Liver (tissue), 9 donors: ENCODE data around the gene ST6GAL1. TPM values are rescaled to one million over a fixed set of nuclear protein-coding genes. Genes with fewer than 3 reads are reported as not detected.

Experiments used
- DNase-seq: peaks from one replicate; pipeline ENCODE4 v3.0.0-alpha.2; 2017; ENCODE audit warnings: low spot score
- H3K27ac ChIP-seq, 2 donors: one replicate each; pipeline ENCODE4 v1.7.0; 2013; ENCODE audit warnings: inconsistent platforms in 2 of 2, low read length in 2 of 2, control low read depth in 1 of 2, low read depth in 1 of 2, mild to moderate bottlenecking in 1 of 2
- H3K27me3 ChIP-seq, 4 donors: one replicate each; pipeline versions ENCODE4 v1.6.1 to v1.7.0; 2013; ENCODE audit warnings: low read length in 3 of 4, inconsistent platforms in 1 of 4, mild to moderate bottlenecking in 1 of 4, moderate library complexity in 1 of 4; ENCODE audit not compliant: control insufficient read depth in 4 of 4, insufficient read depth in 4 of 4
- H3K36me3 ChIP-seq, 4 donors: one replicate each; pipeline versions ENCODE4 v1.6.1 to v1.7.0; 2013; ENCODE audit warnings: low read length in 3 of 4, mild to moderate bottlenecking in 3 of 4, low read depth in 1 of 4, moderate library complexity in 1 of 4; ENCODE audit not compliant: control insufficient read depth in 4 of 4, insufficient read depth in 3 of 4
- H3K4me1 ChIP-seq, 4 donors: one replicate each; pipeline versions ENCODE4 v1.6.1 to v1.7.0; 2013; ENCODE audit warnings: low read length in 3 of 4, mild to moderate bottlenecking in 3 of 4, moderate library complexity in 1 of 4; ENCODE audit not compliant: control insufficient read depth in 4 of 4, insufficient read depth in 4 of 4
- H3K4me3 ChIP-seq, 3 donors: one replicate each; pipeline versions ENCODE4 v1.6.1 to v1.7.0; 2013; ENCODE audit warnings: low read length in 3 of 3, control low read depth in 1 of 3, low read depth in 1 of 3, mild to moderate bottlenecking in 1 of 3
- H3K9ac ChIP-seq, 2 donors: one replicate each; pipeline ENCODE4 v1.7.0; 2013; ENCODE audit warnings: low read length in 2 of 2, mild to moderate bottlenecking in 2 of 2, moderate library complexity in 2 of 2, control low read depth in 1 of 2, low read depth in 1 of 2
- H3K9me3 ChIP-seq, 4 donors: one replicate each; pipeline versions ENCODE4 v1.6.1 to v1.7.0; 2013; ENCODE audit warnings: low read length in 3 of 4; ENCODE audit not compliant: control insufficient read depth in 4 of 4
- EGR1 ChIP-seq, 2 donors: IDR thresholded peaks; 2 replicates each; pipeline ENCODE4 v1.6.1; 2016 to 2018; ENCODE audit warnings: antibody characterized with exemption in 2 of 2, low read depth in 2 of 2
- FOXA1 ChIP-seq: IDR thresholded peaks from 2 replicates; pipeline ENCODE4 v1.6.1; 2016; ENCODE audit warnings: antibody characterized with exemption
- FOXA2 ChIP-seq: IDR thresholded peaks from 2 replicates; pipeline ENCODE4 v1.6.1; 2016; ENCODE audit warnings: antibody characterized with exemption
- GABPA ChIP-seq, 2 donors: IDR thresholded peaks in 1 of 2; conservative IDR thresholded peaks in 1 of 2; 2 replicates each; pipeline ENCODE4 v1.6.1; 2016; ENCODE audit warnings: antibody characterized with exemption in 2 of 2, mild to moderate bottlenecking in 1 of 2, moderate library complexity in 1 of 2
- HNF4A ChIP-seq, 2 donors: conservative IDR thresholded peaks; 2 replicates each; pipeline ENCODE4 v1.6.1; 2016; ENCODE audit warnings: antibody characterized with exemption in 2 of 2, mild to moderate bottlenecking in 2 of 2
- HNF4G ChIP-seq: IDR thresholded peaks from 2 replicates; pipeline ENCODE4 v1.6.1; 2016; ENCODE audit warnings: antibody characterized with exemption
- JUND ChIP-seq, 2 donors: IDR thresholded peaks; 2 replicates each; pipeline ENCODE4 v1.6.1; 2016; ENCODE audit warnings: antibody characterized with exemption in 2 of 2
- NR2F2 ChIP-seq: IDR thresholded peaks from 2 replicates; pipeline ENCODE4 v1.6.1; 2016; ENCODE audit warnings: antibody characterized with exemption
- RAD21 ChIP-seq, 2 donors: IDR thresholded peaks; 2 replicates each; pipeline ENCODE4 v1.6.1; 2016; ENCODE audit warnings: antibody characterized with exemption in 2 of 2, mild to moderate bottlenecking in 2 of 2
- RXRA ChIP-seq, 2 donors: IDR thresholded peaks; 2 replicates each; pipeline ENCODE4 v1.6.1; 2017 to 2018; ENCODE audit warnings: antibody characterized with exemption in 2 of 2, mild to moderate bottlenecking in 1 of 2
- WGBS: extraction: QIAGEN DNeasy Blood & Tissue Kit; methylation state at CpG from one replicate; pipeline ENCODE4 v1.1.7; 2013; 5-methylcytosine and 5-hydroxymethylcytosine counted together
- polyA plus RNA-seq, 2 donors: library from polyadenylated mRNA; stranded (reverse) in 1 of 2; unstranded in 1 of 2; fragments of 200-250 nt in 1 of 2; fragments of >200 nt in 1 of 2; fragmentation: Nextera tagmentation in 1 of 2; extraction: Ambion mirVana in 1 of 2; gene quantifications; one replicate each; pipeline versions ENCODE4 v1.2.1 to v1.2.3, GENCODE V29; 2013 to 2015
- total RNA-seq, 2 donors: library from RNA; depleted of rRNA; stranded (reverse); fragments of >200 nt; gene quantifications; one replicate each; pipeline ENCODE4 v1.2.3, GENCODE V29; 2014
- TF ChIP-seq, protein P1 (sequence below): IDR thresholded peaks from 2 replicates; pipeline ENCODE4 v1.6.1; 2016; ENCODE audit warnings: antibody characterized with exemption
- TF ChIP-seq, protein P2 (sequence below): IDR thresholded peaks from 2 replicates; pipeline ENCODE4 v1.6.1; 2016; ENCODE audit warnings: antibody characterized with exemption
- TF ChIP-seq, protein P3 (sequence below): IDR thresholded peaks from 2 replicates; pipeline ENCODE4 v1.6.1; 2016; ENCODE audit warnings: antibody characterized with exemption
- TF ChIP-seq, protein P4 (sequence below): fragments of 150-350 bp; IDR thresholded peaks from 2 replicates; pipeline ENCODE4 v1.5.1; 2017; ENCODE audit warnings: improper control_type of control experiment, low read depth, low read length; ENCODE audit not compliant: missing input control
- donor health status: healthy.
- donor health status: healthy.
- donor health status: healthy.
- donor health status: healthy.
- donor health status: healthy.

Gene ST6GAL1
- total and polyA plus RNA-seq, 4 donors = 102 to 425 (median 328) TPM

DNA sequence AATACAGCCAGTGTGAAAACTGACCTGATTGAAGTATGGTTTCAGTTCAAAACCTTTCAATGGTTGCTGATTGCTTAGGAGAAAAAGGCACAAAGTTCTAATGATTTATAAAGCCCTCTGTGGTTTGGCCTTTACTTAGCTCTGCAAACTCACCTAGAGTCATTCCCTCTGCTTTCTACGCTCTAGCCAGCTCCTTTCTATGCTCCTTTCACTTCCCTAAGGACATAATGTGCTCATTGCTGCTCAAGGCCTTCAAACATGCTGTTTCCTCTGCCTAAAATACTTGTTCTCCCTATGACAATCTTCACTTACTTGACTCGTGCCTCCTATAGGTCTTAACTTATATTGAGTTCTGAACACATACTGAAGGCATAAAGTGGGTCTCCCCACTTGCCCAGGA, 190.0 kb downstream of the ST6GAL1 start (continued):
- TF ChIP-seq, protein P1, sequence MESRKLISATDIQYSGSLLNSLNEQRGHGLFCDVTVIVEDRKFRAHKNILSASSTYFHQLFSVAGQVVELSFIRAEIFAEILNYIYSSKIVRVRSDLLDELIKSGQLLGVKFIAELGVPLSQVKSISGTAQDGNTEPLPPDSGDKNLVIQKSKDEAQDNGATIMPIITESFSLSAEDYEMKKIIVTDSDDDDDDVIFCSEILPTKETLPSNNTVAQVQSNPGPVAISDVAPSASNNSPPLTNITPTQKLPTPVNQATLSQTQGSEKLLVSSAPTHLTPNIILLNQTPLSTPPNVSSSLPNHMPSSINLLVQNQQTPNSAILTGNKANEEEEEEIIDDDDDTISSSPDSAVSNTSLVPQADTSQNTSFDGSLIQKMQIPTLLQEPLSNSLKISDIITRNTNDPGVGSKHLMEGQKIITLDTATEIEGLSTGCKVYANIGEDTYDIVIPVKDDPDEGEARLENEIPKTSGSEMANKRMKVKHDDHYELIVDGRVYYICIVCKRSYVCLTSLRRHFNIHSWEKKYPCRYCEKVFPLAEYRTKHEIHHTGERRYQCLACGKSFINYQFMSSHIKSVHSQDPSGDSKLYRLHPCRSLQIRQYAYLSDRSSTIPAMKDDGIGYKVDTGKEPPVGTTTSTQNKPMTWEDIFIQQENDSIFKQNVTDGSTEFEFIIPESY = no peak
- TF ChIP-seq JUND (IDR thresholded peaks at IDR 0.05) = no peak
- TF ChIP-seq FOXA1 = no peak
- no peak for TF ChIP-seq RAD21 (IDR thresholded peaks at IDR 0.05)
- no peak for TF ChIP-seq EGR1 (IDR thresholded peaks at IDR 0.05; ENCODE audit: low read depth in 2 of 2)
- TF ChIP-seq RXRA (IDR thresholded peaks at IDR 0.05) = no peak
- TF ChIP-seq, protein P2, sequence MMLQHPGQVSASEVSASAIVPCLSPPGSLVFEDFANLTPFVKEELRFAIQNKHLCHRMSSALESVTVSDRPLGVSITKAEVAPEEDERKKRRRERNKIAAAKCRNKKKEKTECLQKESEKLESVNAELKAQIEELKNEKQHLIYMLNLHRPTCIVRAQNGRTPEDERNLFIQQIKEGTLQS = no peak

DNA sequence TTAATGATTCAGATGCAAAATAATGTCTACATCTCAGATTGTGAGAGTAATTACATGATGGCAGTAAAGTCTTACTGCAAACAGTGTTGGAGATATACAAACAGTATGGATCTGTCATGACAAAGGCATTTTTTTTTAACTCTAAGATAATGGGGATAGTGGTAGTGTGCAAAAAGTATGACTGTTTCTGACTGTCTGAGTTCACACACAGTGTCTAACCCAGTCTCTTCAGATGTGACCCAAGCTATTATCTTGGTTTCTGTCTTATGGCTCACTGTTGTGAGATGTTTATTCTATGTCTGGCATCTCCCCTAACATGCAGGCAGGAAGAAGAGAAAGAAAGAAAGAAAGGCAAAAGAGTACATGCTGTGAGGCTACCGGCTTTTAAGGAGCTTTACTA, 191.9 kb downstream of the ST6GAL1 start:
- Histone ChIP-seq H3K9me3 (no peaks in the 10 kb centered on the region), H3K4me1 (no peaks in the 10 kb centered on the region), H3K27ac (no peak overlapping the region), H3K27me3 (no peaks in the 10 kb centered on the region), H3K9ac (no peak overlapping the region), H3K4me3 (no peak overlapping the region), H3K36me3 (no peaks in the 10 kb centered on the region)
- no peak for DNase-seq
- 92% methylated on average over 1 of the region's 1 CpG for WGBS
- TF ChIP-seq, protein P3, sequence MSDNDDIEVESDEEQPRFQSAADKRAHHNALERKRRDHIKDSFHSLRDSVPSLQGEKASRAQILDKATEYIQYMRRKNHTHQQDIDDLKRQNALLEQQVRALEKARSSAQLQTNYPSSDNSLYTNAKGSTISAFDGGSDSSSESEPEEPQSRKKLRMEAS = no peak
- TF ChIP-seq, protein P2 = no peak
- TF ChIP-seq, protein P1 = no peak
- no peak for TF ChIP-seq HNF4G
- TF ChIP-seq EGR1 (IDR thresholded peaks at IDR 0.05; ENCODE audit: low read depth in 2 of 2) = no peak
- TF ChIP-seq, protein P4, sequence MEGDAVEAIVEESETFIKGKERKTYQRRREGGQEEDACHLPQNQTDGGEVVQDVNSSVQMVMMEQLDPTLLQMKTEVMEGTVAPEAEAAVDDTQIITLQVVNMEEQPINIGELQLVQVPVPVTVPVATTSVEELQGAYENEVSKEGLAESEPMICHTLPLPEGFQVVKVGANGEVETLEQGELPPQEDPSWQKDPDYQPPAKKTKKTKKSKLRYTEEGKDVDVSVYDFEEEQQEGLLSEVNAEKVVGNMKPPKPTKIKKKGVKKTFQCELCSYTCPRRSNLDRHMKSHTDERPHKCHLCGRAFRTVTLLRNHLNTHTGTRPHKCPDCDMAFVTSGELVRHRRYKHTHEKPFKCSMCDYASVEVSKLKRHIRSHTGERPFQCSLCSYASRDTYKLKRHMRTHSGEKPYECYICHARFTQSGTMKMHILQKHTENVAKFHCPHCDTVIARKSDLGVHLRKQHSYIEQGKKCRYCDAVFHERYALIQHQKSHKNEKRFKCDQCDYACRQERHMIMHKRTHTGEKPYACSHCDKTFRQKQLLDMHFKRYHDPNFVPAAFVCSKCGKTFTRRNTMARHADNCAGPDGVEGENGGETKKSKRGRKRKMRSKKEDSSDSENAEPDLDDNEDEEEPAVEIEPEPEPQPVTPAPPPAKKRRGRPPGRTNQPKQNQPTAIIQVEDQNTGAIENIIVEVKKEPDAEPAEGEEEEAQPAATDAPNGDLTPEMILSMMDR = no peak
- no peak for TF ChIP-seq RXRA (IDR thresholded peaks at IDR 0.05)
- TF ChIP-seq HNF4A (conservative IDR thresholded peaks at IDR 0.05) = no peak
- no peak for TF ChIP-seq GABPA (IDR thresholded peaks at IDR 0.05 in 1 of 2, conservative IDR thresholded peaks at IDR 0.05 in 1 of 2)
- TF ChIP-seq RAD21 (IDR thresholded peaks at IDR 0.05) = no peak
- no peak for TF ChIP-seq FOXA2
- TF ChIP-seq NR2F2 = no peak
